Inflammatory macrophage (primary cell): ENCODE measurements around the gene STK24.

Source experiments
- DNase-seq, 2 donors: peaks; one replicate each; pipeline ENCODE4 v3.0.0-alpha.2; 2020 to 2022

The STK24 gene

GRCh38 chr13:98471934-98472333 is 105.0 kb downstream of the STK24 start:
- DNase-seq, result no peak

- no peak for DNase-seq
Observed at GRCh38 chr13:98470920-98471319, 106.0 kb downstream of the STK24 start.

DNA sequence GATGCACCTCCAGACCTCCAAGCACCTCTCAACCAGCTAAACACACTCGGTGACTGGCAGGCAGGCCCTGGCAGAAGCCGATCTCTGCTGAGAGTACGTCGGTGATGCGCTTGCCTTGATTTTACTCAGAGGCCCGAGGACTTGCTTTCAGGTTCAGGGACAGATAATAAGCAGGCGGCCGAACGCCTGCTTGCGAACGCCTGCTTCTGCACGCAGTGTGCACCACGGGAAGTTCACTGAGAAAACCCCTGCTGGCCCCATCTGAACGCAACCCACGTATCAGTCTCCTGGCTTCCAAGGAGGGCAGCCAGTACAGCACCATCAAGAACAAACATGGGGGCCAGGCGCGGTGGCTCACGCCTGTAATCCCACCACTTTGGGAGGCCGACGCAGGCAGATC is 108.0 kb downstream of the STK24 start:
- no peak for DNase-seq

- DNase-seq, result no peak
Observed at GRCh38 chr13:98468361-98468760, 108.5 kb downstream of the STK24 start.

DNA sequence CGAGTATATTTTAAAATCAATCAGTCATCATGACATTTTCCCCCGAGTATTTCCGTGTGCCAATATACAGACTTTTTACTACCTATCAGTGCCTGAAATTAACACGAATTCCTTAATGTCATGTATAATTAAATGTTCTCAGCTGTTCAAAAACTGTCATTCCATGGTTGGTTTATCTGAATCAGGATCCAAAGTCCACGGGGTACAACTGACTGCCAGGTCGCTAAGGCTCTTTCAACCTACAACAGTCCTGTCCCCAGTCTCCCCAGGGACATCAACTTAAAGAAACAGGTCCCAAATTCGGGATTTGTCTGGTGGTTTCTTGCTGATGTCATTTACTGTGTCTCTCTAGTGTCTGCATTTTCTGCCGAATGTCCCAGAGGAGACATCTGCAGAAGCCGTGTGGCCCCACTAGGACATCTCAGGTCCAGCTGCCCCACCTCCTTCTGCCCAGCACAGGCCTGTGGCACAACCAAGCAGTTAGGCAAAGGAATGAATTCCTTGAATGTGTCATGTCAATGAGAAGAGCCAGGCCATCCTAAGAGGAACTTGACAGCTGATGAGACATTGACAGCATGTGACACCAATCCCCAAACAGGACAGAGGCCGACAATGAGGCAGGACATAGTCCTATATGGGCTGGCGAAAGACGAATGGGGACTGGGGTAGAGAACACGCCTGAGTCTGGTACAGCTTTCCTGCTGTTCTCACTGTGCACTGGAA is 109.5 kb downstream of the STK24 start:
- peak; percentile 40 to 75 for DNase-seq

- peak in 1 of 2 donors; percentile 20 for DNase-seq
Observed at GRCh38 chr13:98466634-98467236, 110.2 kb downstream of the STK24 start.

DNA sequence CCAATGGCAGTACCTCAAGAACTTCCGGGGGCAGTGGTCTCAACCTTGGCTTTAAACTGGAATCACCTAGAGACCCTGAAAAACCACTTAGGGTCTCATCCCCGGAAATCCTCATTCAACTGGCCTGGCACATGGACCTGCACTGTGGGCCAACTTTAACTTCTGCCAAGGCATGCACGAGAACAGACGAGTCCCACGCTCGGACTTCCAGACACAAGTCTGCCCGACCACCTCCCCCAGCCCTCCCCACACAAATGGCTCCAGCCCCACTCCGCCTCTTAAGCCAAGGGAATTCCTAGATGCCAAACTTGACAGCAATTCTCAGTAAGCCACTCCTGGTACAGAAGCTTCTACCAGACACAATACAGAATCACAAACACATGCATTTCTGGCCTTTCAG is 114.0 kb downstream of the STK24 start:
- no peak for DNase-seq

- DNase-seq, result no peak
Observed at GRCh38 chr13:98462241-98462882, 114.5 kb downstream of the STK24 start.

- no peak for DNase-seq
Observed at GRCh38 chr13:98461486-98462240, 115.2 kb downstream of the STK24 start.

DNA sequence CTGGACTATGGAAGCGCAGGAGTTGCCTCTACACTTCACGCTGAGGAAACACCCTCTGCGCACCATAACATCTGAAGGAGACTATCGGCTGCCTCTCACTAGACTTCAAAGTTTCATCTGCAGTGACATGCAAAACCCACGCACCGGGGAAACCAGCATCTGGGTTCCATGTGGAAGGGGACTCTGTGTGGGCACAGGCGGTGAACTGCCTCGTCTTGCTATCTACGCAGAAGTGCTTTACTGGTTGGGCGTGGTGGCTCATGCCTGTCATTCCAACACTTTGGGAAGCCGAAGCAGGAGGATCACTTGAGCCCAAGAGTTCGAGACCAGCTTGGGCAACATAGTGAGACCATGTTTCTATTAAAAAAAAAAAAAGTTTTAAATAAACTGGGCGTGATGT is 116.4 kb downstream of the STK24 start:
- DNase-seq, result no peak

GRCh38 chr13:98459721-98460370 is 117.1 kb downstream of the STK24 start:
- DNase-seq, result no peak

DNA sequence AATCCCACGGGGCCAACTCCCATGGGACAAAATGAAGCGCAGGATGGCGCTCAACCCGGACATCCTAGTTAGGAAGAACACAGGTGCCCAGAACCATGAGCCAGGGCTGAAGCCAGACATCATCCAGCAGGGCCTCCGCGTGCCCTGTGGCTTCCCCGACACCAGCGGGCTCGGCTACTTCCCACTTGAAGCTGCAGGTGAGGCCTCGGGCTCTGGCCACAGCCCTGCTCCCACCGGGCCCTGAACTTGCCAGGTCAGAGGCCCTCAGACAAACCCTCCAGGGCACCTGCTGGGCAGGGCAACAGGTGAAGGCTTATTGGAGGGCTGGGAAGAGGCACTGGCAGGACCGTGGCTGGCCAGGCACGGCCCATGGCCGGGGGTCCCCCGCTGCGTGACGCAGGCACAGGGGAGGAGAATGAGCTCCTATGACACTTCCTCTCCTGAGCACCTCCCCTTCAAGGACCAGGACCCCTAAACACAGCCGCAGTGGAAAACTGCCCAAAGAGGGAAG is 117.7 kb downstream of the STK24 start:
- no peak for DNase-seq

DNA sequence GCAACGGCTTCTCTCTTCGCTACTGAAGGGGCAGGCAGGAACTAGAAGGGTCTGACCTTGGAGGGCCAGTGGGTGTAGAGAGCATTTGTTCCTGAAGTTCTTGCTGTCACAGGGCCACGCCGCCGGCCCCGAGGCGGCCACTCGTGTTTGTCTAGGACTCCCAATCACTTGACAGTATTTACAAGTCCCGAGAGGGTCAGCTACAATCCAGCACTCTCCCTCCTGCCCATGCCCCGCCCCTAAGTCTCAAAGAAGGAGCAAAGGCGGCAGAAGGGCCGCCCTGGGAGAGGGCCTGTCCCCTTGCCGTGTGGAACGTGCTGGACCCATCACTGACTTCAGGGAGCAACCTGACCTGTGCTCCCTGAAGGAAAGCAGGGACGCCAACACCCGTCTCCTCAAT is 118.5 kb downstream of the STK24 start:
- DNase-seq, result no peak

DNA sequence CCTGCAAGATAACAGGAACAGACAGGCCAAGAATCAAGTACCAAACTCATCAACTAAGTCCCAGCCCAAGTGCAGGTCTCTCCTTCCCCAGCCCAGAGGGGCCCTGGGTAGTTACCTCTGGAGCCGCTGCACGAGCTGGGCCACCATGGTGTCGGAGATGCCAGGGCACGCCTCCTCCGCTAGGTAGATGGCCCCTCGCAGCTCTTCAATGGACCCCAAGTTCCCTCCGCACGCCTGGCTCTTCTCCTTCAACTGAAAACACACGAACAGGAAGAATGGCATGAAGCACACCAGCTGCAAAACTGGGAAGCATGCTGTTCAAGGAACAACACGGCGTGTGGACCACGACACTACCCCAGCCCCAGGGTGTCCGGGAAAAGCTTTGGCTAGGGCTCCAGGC is 119.9 kb downstream of the STK24 start:
- no peak for DNase-seq

GRCh38 chr13:98456413-98456845 is 120.5 kb downstream of the STK24 start:
- DNase-seq, result no peak

DNA sequence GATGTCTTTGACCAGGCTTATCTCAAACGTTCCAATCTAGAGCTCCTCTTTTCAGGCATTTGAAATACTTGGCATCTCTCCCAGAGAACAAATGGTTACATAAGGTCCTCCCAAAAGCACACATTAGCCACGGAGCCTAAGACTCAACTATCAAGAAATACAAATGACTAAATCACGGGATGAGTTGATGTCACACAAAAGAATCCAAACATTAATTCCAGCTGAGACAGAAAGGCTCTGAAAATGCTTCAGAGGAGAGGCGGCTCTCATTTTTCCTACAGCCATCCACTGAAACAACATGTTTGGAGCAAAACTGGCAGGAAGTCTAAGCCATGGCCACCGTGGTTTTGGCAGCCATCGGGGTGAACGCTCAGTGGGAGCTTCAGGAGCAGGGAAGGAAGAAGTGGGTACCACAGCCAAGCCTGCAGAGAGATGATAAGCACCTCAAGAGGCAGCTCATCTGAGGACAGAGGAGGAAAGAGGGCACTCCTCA is 122.5 kb downstream of the STK24 start:
- no peak for DNase-seq

- no peak for DNase-seq
Observed at GRCh38 chr13:98452851-98453843, 123.8 kb downstream of the STK24 start.

GRCh38 chr13:98451676-98452470 is 125.0 kb downstream of the STK24 start:
- no peak for DNase-seq

- no peak for DNase-seq
Observed at GRCh38 chr13:98450539-98451111, 126.3 kb downstream of the STK24 start.

- DNase-seq, result no peak
Observed at GRCh38 chr13:98450026-98450425, 126.9 kb downstream of the STK24 start.
